ENCODE data around the gene DHX30.

The DHX30 gene

GRCh38 chr3:47890126-47890827 lies 87.3 kb downstream of the DHX30 start:
- H3K27ac ChIP-seq = no peak overlapping the region
- TF ChIP-seq ZFX (IDR thresholded peaks at IDR 0.05; ENCODE audit: borderline replicate concordance) = no peak
- TF ChIP-seq CTCF (IDR thresholded peaks at IDR 0.05) = no peak

- TF ChIP-seq CTCF (IDR thresholded peaks at IDR 0.05) (no peak), ZFX (IDR thresholded peaks at IDR 0.05; ENCODE audit: borderline replicate concordance) (no peak)
- no peak overlapping the region for H3K27ac ChIP-seq
Observed at GRCh38 chr3:47890828-47891612, 88.1 kb downstream of the DHX30 start.

- H3K27ac ChIP-seq = no peak overlapping the region
- TF ChIP-seq ZFX (IDR thresholded peaks at IDR 0.05; ENCODE audit: borderline replicate concordance) = no peak
Observed at GRCh38 chr3:47891613-47892005, 88.7 kb downstream of the DHX30 start.

GRCh38 chr3:47892286-47893040 lies 89.5 kb downstream of the DHX30 start:
- TF ChIP-seq CTCF (IDR thresholded peaks at IDR 0.05) (no peak), ZFX (IDR thresholded peaks at IDR 0.05; ENCODE audit: borderline replicate concordance) (no peak)

GRCh38 chr3:47895241-47895640 lies 92.3 kb downstream of the DHX30 start:
- no peak for TF ChIP-seq ZFX (IDR thresholded peaks at IDR 0.05; ENCODE audit: borderline replicate concordance)
- TF ChIP-seq CTCF (IDR thresholded peaks at IDR 0.05) = no peak
- H3K27ac ChIP-seq = no peak overlapping the region

More at GRCh38 chr3:47892286-47893040, 89.5 kb downstream of the DHX30 start:
- no peak overlapping the region for H3K27ac ChIP-seq

GRCh38 chr3:47896736-47897135 lies 93.8 kb downstream of the DHX30 start:
- no peak overlapping the region for H3K27ac ChIP-seq

More at GRCh38 chr3:47896736-47897135, 93.8 kb downstream of the DHX30 start:
- no peak for TF ChIP-seq ZFX (IDR thresholded peaks at IDR 0.05; ENCODE audit: borderline replicate concordance)
- TF ChIP-seq CTCF (IDR thresholded peaks at IDR 0.05) = no peak
